ENCODE data around the gene ARHGAP10.

The ARHGAP10 gene

DNA sequence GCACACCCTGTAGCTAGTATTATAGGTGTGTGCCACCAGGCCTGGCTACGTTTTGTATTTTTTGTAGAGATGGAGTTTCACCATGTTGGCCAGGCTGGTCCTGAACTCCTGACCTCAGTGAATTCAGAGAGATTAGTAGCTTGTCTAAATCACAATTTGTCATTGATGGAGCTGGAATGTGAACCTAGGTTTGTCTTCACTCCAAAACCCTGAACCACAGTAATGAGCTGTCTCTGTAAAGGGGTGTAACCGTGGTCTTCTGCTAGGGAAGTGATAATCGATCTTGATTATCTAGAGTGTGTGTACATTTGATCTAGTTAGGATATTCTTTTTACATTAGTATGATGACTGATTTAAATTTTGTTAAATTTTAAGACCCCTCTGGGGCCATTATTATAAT lies 8.3 kb downstream of the ARHGAP10 start:
- Histone ChIP-seq H3K36me3 (ENCODE audit: insufficient read depth, low read length) (no peaks in the 10 kb centered on the region), H3K27ac (ENCODE audit: low read length) (no peak overlapping the region), H2AFZ (ENCODE audit: low read depth, low read length) (no peak overlapping the region), H3K4me3 (ENCODE audit: low read depth in 1 of 2, low read length in 2 of 2) (no peak overlapping the region), H4K20me1 (ENCODE audit: insufficient read depth, low read length) (no peaks in the 10 kb centered on the region), H3K9ac (ENCODE audit: low read depth, low read length) (no peak overlapping the region), H3K79me2 (ENCODE audit: insufficient read depth, low read length) (no peaks in the 10 kb centered on the region), H3K9me3 (ENCODE audit: insufficient read depth, low read length, severe bottlenecking) (no peaks in the 10 kb centered on the region), H3K4me2 (ENCODE audit: insufficient read depth, low read length) (no peak overlapping the region), H3K4me1 (ENCODE audit: insufficient read depth, low read length) (no peaks in the 10 kb centered on the region), H3K27me3 (ENCODE audit: insufficient read depth, low read length, poor library complexity) (peaks cover 6% of the 10 kb centered on the region)
- DNase-seq (no peak), ATAC-seq (ENCODE audit: insufficient read depth, low read depth) (no peak)
- TF ChIP-seq EZH2 (IDR thresholded peaks at IDR 0.05; ENCODE audit: borderline replicate concordance, low read depth, low read length, severe bottlenecking), result no peak
- TF ChIP-seq, protein P1, sequence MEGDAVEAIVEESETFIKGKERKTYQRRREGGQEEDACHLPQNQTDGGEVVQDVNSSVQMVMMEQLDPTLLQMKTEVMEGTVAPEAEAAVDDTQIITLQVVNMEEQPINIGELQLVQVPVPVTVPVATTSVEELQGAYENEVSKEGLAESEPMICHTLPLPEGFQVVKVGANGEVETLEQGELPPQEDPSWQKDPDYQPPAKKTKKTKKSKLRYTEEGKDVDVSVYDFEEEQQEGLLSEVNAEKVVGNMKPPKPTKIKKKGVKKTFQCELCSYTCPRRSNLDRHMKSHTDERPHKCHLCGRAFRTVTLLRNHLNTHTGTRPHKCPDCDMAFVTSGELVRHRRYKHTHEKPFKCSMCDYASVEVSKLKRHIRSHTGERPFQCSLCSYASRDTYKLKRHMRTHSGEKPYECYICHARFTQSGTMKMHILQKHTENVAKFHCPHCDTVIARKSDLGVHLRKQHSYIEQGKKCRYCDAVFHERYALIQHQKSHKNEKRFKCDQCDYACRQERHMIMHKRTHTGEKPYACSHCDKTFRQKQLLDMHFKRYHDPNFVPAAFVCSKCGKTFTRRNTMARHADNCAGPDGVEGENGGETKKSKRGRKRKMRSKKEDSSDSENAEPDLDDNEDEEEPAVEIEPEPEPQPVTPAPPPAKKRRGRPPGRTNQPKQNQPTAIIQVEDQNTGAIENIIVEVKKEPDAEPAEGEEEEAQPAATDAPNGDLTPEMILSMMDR (IDR thresholded peaks at IDR 0.05; ENCODE audit: borderline replicate concordance, extremely low read depth, low read length, poor library complexity, severe bottlenecking), result no peak

DNA sequence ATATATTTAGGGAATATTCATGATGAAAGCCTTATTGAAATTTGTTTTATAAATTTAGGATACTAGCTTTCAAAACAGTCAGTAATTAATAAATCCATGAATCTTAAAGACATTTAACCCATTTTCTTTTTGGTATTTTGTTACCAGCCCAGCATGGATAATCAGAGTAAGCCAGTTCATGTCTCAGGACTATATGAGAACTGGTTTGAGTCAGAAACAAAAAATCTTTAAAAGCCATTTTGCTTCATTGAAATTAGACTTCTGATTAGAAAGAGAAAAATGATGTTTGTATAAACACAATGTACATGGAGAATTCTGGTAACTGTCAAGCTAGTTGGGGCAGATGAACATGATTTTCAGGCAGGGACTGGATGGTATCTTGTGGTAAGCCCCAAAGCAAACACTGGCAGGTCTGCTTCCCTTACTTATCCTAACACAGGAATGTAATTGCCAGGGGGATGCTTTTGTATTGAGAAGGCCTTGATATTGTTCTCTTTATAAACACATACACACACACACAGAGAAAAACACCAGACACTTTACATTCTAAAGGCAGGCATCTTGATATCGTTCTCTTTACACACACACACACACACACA lies 9.4 kb downstream of the ARHGAP10 start:
- Histone ChIP-seq H3K9me3 (ENCODE audit: insufficient read depth, low read length, severe bottlenecking) (no peaks in the 10 kb centered on the region), H3K9ac (ENCODE audit: low read depth, low read length) (no peak overlapping the region), H3K27me3 (ENCODE audit: insufficient read depth, low read length, poor library complexity) (no peaks in the 10 kb centered on the region), H3K36me3 (ENCODE audit: insufficient read depth, low read length) (no peaks in the 10 kb centered on the region), H2AFZ (ENCODE audit: low read depth, low read length) (no peak overlapping the region), H3K4me3 (ENCODE audit: low read depth in 1 of 2, low read length in 2 of 2) (no peak overlapping the region), H3K79me2 (ENCODE audit: insufficient read depth, low read length) (no peaks in the 10 kb centered on the region), H3K4me1 (ENCODE audit: insufficient read depth, low read length) (no peaks in the 10 kb centered on the region), H3K4me2 (ENCODE audit: insufficient read depth, low read length) (no peak overlapping the region), H3K27ac (ENCODE audit: low read length) (no peak overlapping the region), H4K20me1 (ENCODE audit: insufficient read depth, low read length) (no peaks in the 10 kb centered on the region)
- no peak for ATAC-seq (ENCODE audit: insufficient read depth, low read depth)
- no peak for TF ChIP-seq EZH2 (IDR thresholded peaks at IDR 0.05; ENCODE audit: borderline replicate concordance, low read depth, low read length, severe bottlenecking)
- TF ChIP-seq, protein P1 (IDR thresholded peaks at IDR 0.05; ENCODE audit: borderline replicate concordance, extremely low read depth, low read length, poor library complexity, severe bottlenecking), result no peak
- DNase-seq, result no peak

DNA sequence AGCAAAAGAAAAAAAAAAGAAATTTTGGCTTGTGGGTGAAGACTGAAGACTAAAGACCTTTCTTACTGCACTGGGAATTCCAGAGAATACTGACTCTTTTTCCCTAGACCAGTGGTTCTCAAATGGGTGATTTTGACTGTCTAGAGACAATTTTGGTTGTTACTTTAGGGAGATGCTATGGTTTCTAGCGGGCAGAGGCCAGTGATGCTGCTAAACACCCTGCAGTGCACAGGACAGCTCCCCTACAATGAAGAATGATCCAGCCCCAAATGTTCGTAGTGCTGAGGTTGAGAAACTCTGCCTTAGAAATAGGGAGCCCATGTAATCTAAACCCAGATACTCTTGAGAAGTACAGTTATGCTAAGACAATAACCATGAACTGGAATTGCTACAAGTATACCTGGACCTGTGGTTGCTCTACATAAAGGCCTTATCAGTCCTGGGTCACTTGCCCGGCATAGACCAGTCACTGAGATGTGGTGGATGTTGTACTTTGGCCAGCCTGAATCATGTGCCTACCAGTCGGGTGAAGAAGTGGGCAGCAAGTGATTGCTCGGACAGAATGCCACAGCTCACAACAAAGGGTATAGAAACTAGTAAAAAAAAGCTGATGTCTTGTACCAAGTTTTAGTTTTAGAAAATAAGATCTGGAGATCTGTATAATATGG lies 16.0 kb downstream of the ARHGAP10 start:
- ATAC-seq (ENCODE audit: insufficient read depth, low read depth) (no peak), DNase-seq (no peak)
- H3K79me2 ChIP-seq (ENCODE audit: insufficient read depth, low read length), result no peaks in the 10 kb centered on the region
- no peak overlapping the region for H3K4me3 ChIP-seq (ENCODE audit: low read depth in 1 of 2, low read length in 2 of 2)
- H3K4me2 ChIP-seq (ENCODE audit: insufficient read depth, low read length), result no peak overlapping the region
- no peaks in the 10 kb centered on the region for H4K20me1 ChIP-seq (ENCODE audit: insufficient read depth, low read length)
- H3K27ac ChIP-seq (ENCODE audit: low read length), result no peak overlapping the region
- no peaks in the 10 kb centered on the region for H3K4me1 ChIP-seq (ENCODE audit: insufficient read depth, low read length)
- TF ChIP-seq, protein P1 (IDR thresholded peaks at IDR 0.05; ENCODE audit: borderline replicate concordance, extremely low read depth, low read length, poor library complexity, severe bottlenecking), result no peak
- TF ChIP-seq EZH2 (IDR thresholded peaks at IDR 0.05; ENCODE audit: borderline replicate concordance, low read depth, low read length, severe bottlenecking), result no peak
- no peak overlapping the region for H3K9ac ChIP-seq (ENCODE audit: low read depth, low read length)
- no peaks in the 10 kb centered on the region for H3K36me3 ChIP-seq (ENCODE audit: insufficient read depth, low read length)
- H3K9me3 ChIP-seq (ENCODE audit: insufficient read depth, low read length, severe bottlenecking), result no peaks in the 10 kb centered on the region
- no peak overlapping the region for H2AFZ ChIP-seq (ENCODE audit: low read depth, low read length)
- H3K27me3 ChIP-seq (ENCODE audit: insufficient read depth, low read length, poor library complexity), result no peaks in the 10 kb centered on the region

All from DND-41 (cell line).